ENCODE measurements around the gene UNC5C. TPM values are rescaled to one million over a fixed set of nuclear protein-coding genes. Genes with fewer than 3 reads are reported as not detected.

The UNC5C gene
- total RNA-seq, 4 donors from 2014 or later: 4.6 to 8.1 (median 6.0) TPM

DNA sequence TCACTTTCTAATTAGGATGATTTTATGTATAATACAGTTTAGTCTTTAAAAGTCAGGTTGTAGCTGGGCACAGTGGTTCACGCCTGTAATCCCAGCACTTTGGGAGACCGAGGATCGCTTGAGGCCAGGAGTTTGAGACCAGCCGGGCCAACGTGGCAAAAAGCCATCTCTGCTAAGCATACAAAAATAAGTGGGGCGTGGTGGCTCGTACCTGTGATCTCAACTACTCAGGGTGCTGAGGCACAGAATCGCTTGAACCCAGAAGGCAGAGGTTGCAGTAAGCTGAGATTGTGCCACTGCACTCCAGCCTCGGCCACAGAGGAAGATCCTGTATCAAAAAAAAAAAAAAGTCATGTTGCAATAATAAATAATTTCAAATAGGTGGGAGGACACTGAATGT is 426.8 kb downstream of the UNC5C start:
- TF ChIP-seq, protein P1, sequence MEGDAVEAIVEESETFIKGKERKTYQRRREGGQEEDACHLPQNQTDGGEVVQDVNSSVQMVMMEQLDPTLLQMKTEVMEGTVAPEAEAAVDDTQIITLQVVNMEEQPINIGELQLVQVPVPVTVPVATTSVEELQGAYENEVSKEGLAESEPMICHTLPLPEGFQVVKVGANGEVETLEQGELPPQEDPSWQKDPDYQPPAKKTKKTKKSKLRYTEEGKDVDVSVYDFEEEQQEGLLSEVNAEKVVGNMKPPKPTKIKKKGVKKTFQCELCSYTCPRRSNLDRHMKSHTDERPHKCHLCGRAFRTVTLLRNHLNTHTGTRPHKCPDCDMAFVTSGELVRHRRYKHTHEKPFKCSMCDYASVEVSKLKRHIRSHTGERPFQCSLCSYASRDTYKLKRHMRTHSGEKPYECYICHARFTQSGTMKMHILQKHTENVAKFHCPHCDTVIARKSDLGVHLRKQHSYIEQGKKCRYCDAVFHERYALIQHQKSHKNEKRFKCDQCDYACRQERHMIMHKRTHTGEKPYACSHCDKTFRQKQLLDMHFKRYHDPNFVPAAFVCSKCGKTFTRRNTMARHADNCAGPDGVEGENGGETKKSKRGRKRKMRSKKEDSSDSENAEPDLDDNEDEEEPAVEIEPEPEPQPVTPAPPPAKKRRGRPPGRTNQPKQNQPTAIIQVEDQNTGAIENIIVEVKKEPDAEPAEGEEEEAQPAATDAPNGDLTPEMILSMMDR (IDR thresholded peaks at IDR 0.05): no peak
- ATAC-seq (ENCODE audit: low FRiP score) (no peak), DNase-seq (ENCODE audit: low spot score) (no peak)

DNA sequence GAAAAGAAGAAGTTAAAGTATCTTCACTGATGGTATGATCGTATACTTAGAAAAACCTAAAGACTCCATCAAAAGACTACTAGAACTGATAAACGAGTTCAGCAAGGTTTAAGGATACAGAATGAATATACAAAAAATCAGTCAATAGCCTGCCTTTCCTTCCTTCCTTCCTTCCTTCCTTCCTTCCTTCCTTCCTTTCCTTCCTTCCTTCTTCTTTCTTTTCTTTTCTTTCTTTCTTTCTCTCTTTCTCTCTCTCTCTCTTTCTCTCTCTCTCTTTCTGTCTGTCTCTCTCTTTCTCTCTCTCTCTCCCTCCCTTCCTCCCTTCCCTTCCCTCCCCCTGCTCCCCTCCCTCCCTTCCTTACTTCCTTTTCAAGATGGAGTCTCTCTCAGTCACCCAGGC is 428.3 kb downstream of the UNC5C start:
- TF ChIP-seq, protein P1 (IDR thresholded peaks at IDR 0.05): no peak
- DNase-seq (ENCODE audit: low spot score) (no peak), ATAC-seq (ENCODE audit: low FRiP score) (no peak)

DNA sequence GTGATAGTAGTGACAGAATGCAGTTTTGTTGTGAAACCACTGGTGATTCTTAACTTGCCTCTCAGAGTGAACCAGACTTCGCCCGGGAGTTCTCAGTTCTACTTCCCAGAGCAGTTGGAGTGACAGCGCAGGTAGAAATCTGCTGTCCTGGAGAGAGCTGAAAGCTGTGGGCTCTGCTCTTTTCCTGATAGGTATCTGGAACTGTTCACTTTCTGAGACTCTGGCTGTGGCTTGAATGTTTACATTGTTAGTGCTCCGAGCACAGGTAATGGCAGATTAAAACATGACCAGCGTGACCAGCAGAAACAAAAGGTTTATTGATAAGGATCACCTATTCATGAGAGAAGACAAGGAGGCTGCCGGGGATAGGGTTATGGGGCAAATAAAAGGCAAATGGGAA is 430.3 kb downstream of the UNC5C start:
- DNase-seq (ENCODE audit: low spot score) (no peak), ATAC-seq (ENCODE audit: low FRiP score) (no peak)
- TF ChIP-seq, protein P1 (IDR thresholded peaks at IDR 0.05): no peak

DNA sequence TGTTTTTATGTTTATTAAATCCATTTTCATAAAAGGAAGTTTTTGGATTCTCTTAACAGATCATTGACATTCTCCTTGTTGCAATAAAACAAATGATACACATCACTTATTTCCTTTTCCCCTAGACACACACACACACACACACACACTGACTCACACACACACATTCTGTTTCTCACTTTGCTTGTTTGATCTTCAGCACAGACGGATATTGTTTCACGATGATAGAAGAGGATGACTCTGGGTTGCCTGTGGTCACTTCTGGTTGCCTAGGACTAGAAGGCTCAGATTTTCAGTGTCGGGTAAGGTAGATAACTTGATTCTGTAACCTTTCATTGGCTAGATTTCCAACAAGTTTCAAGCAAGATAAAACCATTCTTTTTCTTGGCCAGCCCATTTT is 434.3 kb downstream of the UNC5C start:
- DNase-seq (ENCODE audit: low spot score) (no peak), ATAC-seq (ENCODE audit: low FRiP score) (no peak)
- TF ChIP-seq, protein P1 (IDR thresholded peaks at IDR 0.05): no peak

Data from omental fat pad (tissue), 4 donors.